HS-5 (cell line): ENCODE data around the gene PRDM8.
"Not testable (repeated sequence)": the region's sequence is repeated elsewhere in the genome, so short reads cannot be mapped to it uniquely, and the experiment has no call there.

Experiments used
- DNase-seq: peaks from one replicate; pipeline ENCODE4 v3.0.0-alpha.2; 2012; ENCODE audit warnings: low read depth

Gene PRDM8

DNA sequence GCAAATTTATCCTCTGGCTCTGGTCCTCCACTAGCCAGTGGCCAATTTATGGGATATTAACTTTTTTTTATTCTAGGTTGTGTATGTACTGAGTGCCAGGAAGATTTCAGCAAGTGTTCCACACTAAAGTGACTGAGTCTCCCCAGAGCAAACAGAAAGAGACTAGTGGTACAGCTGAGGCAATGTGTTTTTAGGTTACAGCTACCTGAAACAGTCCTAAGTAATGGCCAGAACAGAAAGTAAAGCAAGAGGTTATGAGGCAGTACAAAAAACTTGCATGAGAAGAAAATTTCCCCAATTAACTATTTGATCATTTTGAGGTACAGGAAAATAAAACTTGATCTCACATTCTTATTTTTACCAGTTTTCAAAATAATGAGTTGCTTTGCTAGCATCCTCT lies 31.2 kb downstream of the PRDM8 start:
- no peak for DNase-seq

DNA sequence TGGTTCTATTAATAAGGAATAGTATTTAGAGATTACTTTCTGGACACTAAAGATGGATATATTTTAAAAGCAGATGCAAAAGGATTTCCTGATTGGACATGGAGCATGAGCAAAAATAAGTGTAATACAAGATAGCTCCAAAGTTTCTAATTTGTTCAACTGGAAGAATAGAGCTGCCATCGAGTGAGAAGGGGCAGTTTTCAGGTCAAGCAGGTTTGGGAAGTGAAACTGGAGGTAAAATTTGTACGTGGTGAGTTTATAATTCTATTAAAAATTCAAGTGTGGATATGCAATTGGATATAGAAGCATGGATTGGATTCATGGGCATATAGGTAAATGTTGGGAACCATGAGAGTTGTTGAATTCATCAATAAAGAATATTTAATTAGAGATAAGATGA lies 31.8 kb downstream of the PRDM8 start:
- no peak for DNase-seq

DNA sequence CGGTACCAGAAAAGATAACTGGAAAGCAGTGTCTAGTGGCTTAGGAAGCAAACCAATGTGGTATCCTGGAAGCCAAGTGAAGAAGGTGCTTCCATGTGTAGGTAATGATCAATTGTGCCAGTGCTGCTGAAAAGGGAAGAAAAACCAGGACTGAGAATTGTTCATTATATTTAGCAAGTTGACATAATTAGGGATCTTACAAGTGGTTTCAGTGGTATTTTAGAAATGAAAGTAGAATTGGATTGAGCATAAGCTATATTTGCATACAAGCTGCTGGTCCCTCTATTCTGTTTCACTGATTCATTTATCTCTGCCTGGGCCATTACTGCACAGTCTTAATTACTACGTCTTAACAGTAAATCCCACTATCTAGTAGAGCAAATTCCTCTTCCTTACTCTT lies 32.3 kb downstream of the PRDM8 start:
- DNase-seq = no peak

DNA sequence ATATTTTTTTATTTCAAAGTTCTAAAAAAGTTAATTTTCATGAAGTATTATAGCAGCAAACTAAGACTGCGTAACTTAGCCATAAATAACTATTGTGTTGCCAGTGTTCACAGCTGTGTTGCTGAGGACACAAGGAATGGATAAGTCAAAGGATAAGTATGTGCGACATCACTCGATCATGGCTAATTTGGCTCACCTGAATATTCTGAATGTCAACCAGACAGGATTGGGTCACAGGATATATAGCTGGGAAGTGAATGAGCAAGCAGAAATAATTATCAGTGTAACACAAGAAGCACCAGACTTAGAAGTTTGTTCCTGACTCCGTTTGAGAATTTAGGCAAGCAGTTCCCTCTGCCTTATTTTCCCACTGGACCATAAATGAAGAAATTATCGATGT lies 33.9 kb downstream of the PRDM8 start:
- DNase-seq = no peak

GRCh38 chr4:80232707-80233370 lies 35.5 kb downstream of the PRDM8 start:
- DNase-seq = no peak

- DNase-seq = no peak
Measured at GRCh38 chr4:80233390-80233789, 36.1 kb downstream of the PRDM8 start.

DNA sequence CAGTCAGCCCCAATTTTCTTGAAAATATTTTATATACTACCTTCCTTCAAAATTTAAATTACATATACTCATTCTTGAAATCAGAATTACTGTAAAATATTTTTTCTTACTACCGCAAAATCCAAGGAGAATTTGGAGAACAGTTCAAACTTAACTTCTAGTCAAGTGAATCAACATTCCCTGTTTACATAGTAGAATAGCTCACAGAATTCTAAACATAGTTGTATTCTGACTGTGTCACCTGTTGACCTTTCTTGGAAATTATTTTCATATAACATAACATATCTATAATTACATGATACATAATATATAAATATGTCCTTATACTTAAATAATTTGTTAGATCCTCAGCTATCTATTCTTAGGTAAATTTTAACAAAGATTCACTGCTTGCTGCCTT lies 38.1 kb downstream of the PRDM8 start:
- peak; percentile 74 for DNase-seq

- DNase-seq = peak; percentile 94
Measured at GRCh38 chr4:80237992-80238391, 40.7 kb downstream of the PRDM8 start.

- no peak for DNase-seq
Measured at GRCh38 chr4:80239480-80240150, 42.3 kb downstream of the PRDM8 start.

GRCh38 chr4:80240976-80241375 lies 43.7 kb downstream of the PRDM8 start:
- DNase-seq = no peak

GRCh38 chr4:80243274-80244018 lies 46.1 kb downstream of the PRDM8 start:
- no peak for DNase-seq

DNA sequence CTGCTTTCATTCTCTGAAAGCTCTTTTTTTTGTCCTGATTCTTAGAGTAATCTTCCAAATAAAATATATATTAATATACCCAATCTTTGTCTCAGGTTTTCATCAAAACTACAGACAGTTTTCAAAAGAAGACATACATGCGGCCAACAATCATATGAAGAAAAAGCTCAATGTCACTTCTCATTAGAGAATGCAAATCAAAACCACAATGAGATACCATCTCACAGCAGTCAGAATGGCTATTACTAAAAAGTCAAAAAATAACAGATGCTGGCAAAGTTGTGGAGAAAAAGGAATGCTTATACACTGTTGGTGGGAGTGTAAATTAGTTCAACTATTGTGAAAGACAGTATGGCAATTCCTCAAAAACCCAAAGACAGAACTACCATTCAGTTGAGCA lies 50.2 kb downstream of the PRDM8 start:
- DNase-seq = not testable (repeated sequence)

- no peak for DNase-seq
Measured at GRCh38 chr4:80249144-80249543, 51.8 kb downstream of the PRDM8 start.

DNA sequence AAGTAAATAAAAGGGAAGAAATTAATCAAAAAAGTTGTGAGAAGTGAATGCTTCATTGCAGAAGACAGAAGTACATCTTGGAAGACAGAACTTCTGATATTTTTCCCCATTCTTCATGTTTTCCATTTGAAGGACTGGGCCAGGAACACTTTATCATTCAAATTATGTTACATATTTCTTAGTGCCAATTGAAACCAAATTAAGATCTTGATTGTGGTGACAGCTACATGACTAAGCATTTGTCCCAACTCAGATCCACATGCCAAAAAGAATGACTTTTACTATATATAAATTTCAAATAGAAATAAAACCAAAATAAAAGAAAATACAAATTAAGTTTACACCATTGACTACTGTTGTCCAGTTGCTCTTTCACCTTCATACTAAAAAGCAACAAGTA lies 55.1 kb downstream of the PRDM8 start:
- DNase-seq = no peak

DNA sequence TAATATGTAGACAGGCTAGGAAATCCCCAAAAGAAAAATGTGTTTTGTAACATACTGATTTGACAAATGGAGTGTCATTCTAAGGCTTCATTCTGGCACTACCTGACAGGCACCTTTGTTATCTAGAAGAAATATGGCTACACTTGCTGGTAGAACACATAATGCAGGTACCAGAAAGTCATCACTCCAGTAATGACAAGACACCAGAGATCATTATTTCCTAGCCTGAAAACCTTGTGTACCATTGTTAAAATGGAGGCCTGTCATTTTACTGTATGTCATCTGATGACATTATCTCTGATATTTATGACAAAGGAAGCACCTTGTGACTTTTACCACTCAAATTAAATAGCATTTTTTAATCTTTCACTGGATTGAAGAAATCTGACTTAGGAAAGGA lies 55.6 kb downstream of the PRDM8 start:
- DNase-seq = no peak

- no peak for DNase-seq
Measured at GRCh38 chr4:80253510-80253909, 56.2 kb downstream of the PRDM8 start.
